ENCODE results near the gene ZNF732. TPM values are rescaled to one million over a fixed set of nuclear protein-coding genes. Genes with fewer than 3 reads are reported as not detected.

The ZNF732 gene
- total and polyA plus RNA-seq, 12 donors, result 0.12 to 0.19 (median 0.15) TPM; not detected in 9

DNA sequence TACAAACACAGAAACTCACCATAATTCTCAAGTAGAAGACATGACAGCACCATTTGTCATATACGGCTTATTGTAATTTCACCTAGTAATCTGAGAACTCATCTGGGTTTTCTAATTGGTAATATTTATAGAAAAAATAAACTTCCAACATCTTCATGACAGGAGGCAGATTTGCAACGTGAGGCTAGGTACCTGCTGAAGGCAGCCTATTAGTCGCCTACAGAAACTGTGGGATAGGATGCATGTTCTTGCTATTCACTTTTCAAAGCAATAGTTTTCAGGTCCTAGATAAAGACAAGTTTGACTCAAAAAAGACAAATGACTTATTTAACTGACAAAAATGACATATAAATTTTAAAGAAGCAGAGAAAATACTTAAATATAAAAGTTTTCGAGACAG, 2.9 kb downstream of the ZNF732 start:
- WGBS, 2 donors, result 93 to 97% methylated on average over 4 of the region's 4 CpGs
- intact Hi-C loops (cut with DNase I), result no loop called here
- no peak overlapping the region for H3K27ac ChIP-seq

DNA sequence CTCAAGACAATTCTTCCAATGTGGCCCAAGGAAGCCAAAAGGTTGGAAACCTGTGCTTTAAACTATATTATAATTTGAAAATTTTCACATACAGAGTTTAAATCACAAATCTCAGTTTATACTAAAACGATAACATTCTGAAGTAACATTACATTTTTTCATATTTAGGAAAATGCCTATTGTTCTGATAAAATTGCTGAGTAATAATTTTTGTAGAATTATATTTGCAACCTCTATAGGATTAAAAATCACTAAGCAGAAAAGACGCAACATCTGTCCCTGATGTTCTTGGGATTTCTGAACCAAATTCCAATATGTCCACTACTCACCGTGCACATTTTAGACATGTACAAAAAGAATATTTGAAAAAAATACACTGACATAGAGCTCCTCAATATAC, 10.5 kb downstream of the ZNF732 start:
- peaks cover 0 to 92% (median 4%) of the 10 kb centered on the region in 11 donors for H3K9me3 ChIP-seq
- TF ChIP-seq, protein P1, sequence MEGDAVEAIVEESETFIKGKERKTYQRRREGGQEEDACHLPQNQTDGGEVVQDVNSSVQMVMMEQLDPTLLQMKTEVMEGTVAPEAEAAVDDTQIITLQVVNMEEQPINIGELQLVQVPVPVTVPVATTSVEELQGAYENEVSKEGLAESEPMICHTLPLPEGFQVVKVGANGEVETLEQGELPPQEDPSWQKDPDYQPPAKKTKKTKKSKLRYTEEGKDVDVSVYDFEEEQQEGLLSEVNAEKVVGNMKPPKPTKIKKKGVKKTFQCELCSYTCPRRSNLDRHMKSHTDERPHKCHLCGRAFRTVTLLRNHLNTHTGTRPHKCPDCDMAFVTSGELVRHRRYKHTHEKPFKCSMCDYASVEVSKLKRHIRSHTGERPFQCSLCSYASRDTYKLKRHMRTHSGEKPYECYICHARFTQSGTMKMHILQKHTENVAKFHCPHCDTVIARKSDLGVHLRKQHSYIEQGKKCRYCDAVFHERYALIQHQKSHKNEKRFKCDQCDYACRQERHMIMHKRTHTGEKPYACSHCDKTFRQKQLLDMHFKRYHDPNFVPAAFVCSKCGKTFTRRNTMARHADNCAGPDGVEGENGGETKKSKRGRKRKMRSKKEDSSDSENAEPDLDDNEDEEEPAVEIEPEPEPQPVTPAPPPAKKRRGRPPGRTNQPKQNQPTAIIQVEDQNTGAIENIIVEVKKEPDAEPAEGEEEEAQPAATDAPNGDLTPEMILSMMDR (IDR thresholded peaks at IDR 0.05), result no peak
- H3K27ac ChIP-seq, result no peak overlapping the region
- DNase-seq, result no peak
- H3K4me3 ChIP-seq, result no peak overlapping the region
- intact Hi-C loops (cut with DNase I), result no loop called here
- H3K27me3 ChIP-seq, result no peaks in the 10 kb centered on the region
- H3K4me1 ChIP-seq, result no peaks in the 10 kb centered on the region
- ATAC-seq, result no peak
- H3K36me3 ChIP-seq, result no peaks in the 10 kb centered on the region
- 97 to 100% methylated on average over 3 of the region's 3 CpGs for WGBS, 2 donors

More for the DNA sequence above, 2.9 kb downstream of the ZNF732 start:
- Histone ChIP-seq H3K4me1 (peaks cover 0 to 16% (median 7%) of the 10 kb centered on the region in 9 donors), H3K27me3 (peaks cover 0 to 24% (median 14%) of the 10 kb centered on the region in 7 donors), H3K36me3 (no peaks in the 10 kb centered on the region), H3K9me3 (peaks cover 0 to 59% (median 4%) of the 10 kb centered on the region in 11 donors), H3K4me3 (no peak overlapping the region)
- TF ChIP-seq, protein P1 (IDR thresholded peaks at IDR 0.05), result no peak
- DNase-seq (no peak), ATAC-seq (no peak)

DNA sequence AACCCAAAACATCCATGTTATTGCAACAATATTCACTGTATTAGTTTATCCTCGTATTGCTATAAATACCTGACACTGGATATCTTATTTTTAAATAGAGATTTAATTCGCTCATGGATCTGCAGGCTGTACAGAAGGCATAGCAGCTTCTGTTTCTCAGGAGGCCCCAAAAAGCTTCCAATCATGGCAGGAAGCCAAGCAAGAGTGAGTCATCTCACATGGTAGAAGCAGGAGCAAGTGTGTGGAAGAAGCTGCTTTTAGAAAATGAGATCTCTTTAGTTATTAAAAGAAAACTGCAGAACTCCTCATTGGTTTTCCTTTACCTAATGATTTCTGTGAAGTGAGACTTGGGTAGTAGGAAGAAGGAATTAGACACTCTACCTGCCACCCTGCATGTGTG, 16.4 kb downstream of the ZNF732 start:
- intact Hi-C loops (cut with DNase I), result no loop called here
- WGBS, 2 donors, result 93 to 100% methylated on average over 2 of the region's 2 CpGs

DNA sequence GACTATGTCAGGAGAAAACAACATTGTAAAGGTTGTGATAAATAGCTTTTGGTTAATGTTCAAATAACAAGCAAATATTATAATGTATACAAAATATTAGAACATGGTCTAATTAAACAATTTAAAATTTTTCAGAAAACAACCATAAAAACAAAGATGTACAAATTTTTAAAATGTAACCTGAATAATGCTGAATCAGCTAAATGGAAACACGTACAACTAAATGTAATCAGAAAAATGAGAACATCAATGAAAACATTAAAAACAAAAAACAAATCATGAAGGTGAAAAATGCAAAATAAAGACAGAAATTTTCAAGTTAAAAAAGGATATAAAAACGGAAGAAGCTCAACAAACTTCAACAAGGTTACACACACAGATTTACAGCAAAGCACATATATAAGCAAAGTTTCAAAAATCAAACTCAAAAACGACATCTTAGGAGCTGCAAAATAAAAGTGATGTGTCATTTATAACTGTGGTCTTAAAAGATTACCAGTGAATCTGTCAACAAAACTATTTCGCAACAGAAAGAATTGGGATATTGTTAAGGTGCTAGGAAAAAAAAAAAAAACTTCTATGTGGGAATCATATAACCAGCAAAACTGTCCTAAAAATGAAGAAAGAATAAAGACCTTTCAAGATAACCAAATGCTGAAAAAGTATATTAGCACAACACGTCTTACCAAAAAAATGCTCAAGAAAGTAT, 31.8 kb downstream of the ZNF732 start:
- Histone ChIP-seq H3K4me1 (no peaks in the 10 kb centered on the region), H3K27me3 (no peaks in the 10 kb centered on the region), H3K27ac (no peak overlapping the region), H3K4me3 (no peak overlapping the region), H3K9me3 (peaks cover 0 to 100% (median 96%) of the 10 kb centered on the region in 11 donors), H3K36me3 (peaks cover 0 to 55% (median 7%) of the 10 kb centered on the region in 9 donors)
- intact Hi-C loops (cut with DNase I), result no loop called here
- ATAC-seq, result no peak
- TF ChIP-seq, protein P1 (IDR thresholded peaks at IDR 0.05), result no peak
- no peak for DNase-seq
- WGBS, 2 donors, result 95 to 98% methylated on average over 5 of the region's 5 CpGs

More for the DNA sequence above, 16.4 kb downstream of the ZNF732 start:
- no peak overlapping the region for H3K27ac ChIP-seq
- H3K4me3 ChIP-seq, result no peak overlapping the region
- TF ChIP-seq, protein P1 (IDR thresholded peaks at IDR 0.05), result no peak
- H3K9me3 ChIP-seq, result peaks cover 0 to 100% (median 19%) of the 10 kb centered on the region in 11 donors
- H3K4me1 ChIP-seq, result no peaks in the 10 kb centered on the region
- peaks cover 0 to 4% (median 0%) of the 10 kb centered on the region in 9 donors for H3K36me3 ChIP-seq
- DNase-seq (no peak), ATAC-seq (no peak)
- H3K27me3 ChIP-seq, result no peaks in the 10 kb centered on the region
